Neutrophil (primary cell): ENCODE results near the gene FCRL5.
"Not testable (repeated sequence)": the region's sequence is repeated elsewhere in the genome, so short reads cannot be mapped to it uniquely, and the experiment has no call there.

Source experiments
- H3K27ac ChIP-seq: fragments of 200-600 bp; sonication (generic); 2 replicates; pipeline ENCODE4 v1.5.1; 2016; ENCODE audit warnings: mild to moderate bottlenecking, moderate library complexity
- H3K27me3 ChIP-seq: fragments of 200-600 bp; sonication (generic); 2 replicates; pipeline ENCODE4 v1.6.0; 2016; ENCODE audit warnings: mild to moderate bottlenecking
- H3K36me3 ChIP-seq: fragments of 200-600 bp; sonication (generic); 2 replicates; pipeline ENCODE4 v1.5.1; 2017
- H3K4me1 ChIP-seq, 2 experiments: fragments of 200-600 bp in 1 of 2; sonication (generic) in 1 of 2; 1 replicate in 1 of 2; 2 replicates in 1 of 2; pipeline versions ENCODE4 v1.5.1 to v1.6.1; 2013 to 2016; ENCODE audit warnings: low read depth in 1 of 2, low read length in 1 of 2, mild to moderate bottlenecking in 1 of 2, moderate library complexity in 1 of 2; ENCODE audit not compliant: control insufficient read depth in 1 of 2, insufficient read depth in 1 of 2
- H3K4me3 ChIP-seq, 2 experiments: fragments of 200-600 bp in 1 of 2; sonication (generic) in 1 of 2; 1 replicate in 1 of 2; 2 replicates in 1 of 2; pipeline ENCODE4 v1.5.1; 2013 to 2016; ENCODE audit warnings: low read depth in 1 of 2, low read length in 1 of 2, mild to moderate bottlenecking in 1 of 2, moderate library complexity in 1 of 2
- H3K9me3 ChIP-seq: fragments of 200-600 bp; sonication (generic); 2 replicates; pipeline ENCODE4 v1.5.1; 2016
- TF ChIP-seq, protein P1 (sequence below): fragments of 200-600 bp; sonication (generic); IDR thresholded peaks from 2 replicates; pipeline ENCODE4 v1.5.1; 2016; ENCODE audit warnings: antibody characterized with exemption

FCRL5 gene

DNA sequence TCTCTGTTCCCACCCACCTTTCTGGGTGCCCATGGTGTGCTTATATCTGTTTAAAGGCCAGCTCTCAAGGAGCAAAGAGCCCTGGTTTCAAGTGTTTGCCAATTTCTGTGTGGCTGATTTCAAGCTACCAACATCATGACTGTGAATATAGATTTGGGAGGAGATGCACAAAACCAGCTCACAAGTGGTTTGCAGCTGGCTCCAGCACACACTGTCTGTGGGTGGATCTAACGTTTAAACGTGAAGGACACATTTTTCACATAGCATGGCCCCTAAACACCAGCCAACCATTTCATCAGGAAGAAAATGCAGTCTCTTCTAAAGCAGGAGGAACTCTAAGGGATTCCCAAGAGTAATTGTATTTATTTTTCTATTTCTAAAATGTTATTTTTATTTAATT is 65.2 kb downstream of the FCRL5 start:
- Histone ChIP-seq H3K27ac (no peak overlapping the region), H3K4me1 (no peaks in the 10 kb centered on the region), H3K4me3 (no peak overlapping the region), H3K27me3 (no peaks in the 10 kb centered on the region), H3K36me3 (no peaks in the 10 kb centered on the region), H3K9me3 (no peaks in the 10 kb centered on the region)
- TF ChIP-seq, protein P1, sequence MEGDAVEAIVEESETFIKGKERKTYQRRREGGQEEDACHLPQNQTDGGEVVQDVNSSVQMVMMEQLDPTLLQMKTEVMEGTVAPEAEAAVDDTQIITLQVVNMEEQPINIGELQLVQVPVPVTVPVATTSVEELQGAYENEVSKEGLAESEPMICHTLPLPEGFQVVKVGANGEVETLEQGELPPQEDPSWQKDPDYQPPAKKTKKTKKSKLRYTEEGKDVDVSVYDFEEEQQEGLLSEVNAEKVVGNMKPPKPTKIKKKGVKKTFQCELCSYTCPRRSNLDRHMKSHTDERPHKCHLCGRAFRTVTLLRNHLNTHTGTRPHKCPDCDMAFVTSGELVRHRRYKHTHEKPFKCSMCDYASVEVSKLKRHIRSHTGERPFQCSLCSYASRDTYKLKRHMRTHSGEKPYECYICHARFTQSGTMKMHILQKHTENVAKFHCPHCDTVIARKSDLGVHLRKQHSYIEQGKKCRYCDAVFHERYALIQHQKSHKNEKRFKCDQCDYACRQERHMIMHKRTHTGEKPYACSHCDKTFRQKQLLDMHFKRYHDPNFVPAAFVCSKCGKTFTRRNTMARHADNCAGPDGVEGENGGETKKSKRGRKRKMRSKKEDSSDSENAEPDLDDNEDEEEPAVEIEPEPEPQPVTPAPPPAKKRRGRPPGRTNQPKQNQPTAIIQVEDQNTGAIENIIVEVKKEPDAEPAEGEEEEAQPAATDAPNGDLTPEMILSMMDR: no peak

DNA sequence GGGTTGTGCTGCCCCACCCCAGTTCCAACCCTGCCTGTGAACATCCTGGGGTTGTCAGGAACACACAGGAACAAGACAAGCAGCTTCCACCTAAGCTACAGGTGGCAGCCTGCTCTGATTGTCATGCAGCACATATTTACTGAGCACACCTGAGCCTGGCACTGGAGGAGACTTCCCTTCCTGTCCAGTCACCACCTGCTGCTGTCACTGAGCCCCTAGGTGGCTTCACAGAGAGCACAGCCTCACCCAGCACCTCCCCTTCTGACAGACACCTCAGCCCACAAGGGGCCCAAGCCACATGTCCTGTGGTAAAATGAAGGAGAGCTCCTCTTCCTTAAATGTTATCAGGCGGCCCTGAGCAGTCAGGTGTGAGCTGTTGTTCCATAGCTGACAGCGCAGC is 65.9 kb downstream of the FCRL5 start:
- H3K9me3 ChIP-seq, H3K27ac ChIP-seq, H3K36me3 ChIP-seq, H3K27me3 ChIP-seq, H3K4me3 ChIP-seq, H3K4me1 ChIP-seq: not testable (repeated sequence)

DNA sequence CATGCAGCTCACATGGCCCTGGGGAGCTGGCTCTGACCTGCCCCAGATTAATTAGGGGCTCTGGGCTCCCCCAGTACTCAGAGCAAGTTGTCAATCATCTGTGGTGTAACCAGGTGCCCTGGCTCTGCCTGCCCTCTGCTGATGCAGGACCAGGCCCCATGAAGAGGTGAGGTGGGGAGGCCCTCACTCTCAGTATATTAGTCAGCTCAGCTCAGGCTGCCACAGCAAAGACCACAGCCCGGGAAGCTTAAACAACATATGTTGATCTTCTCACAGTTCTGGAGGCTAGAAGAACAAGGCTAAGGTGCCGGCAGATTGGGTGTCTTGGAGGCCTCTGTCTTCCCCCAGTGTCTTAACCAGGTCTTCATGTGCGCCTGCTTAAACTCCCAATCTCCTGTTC is 66.5 kb downstream of the FCRL5 start:
- no peaks in the 10 kb centered on the region for H3K36me3 ChIP-seq
- no peak overlapping the region for H3K4me3 ChIP-seq
- H3K4me1 ChIP-seq: no peaks in the 10 kb centered on the region
- no peaks in the 10 kb centered on the region for H3K27me3 ChIP-seq
- H3K27ac ChIP-seq: no peak overlapping the region
- TF ChIP-seq, protein P1: no peak
- no peaks in the 10 kb centered on the region for H3K9me3 ChIP-seq

DNA sequence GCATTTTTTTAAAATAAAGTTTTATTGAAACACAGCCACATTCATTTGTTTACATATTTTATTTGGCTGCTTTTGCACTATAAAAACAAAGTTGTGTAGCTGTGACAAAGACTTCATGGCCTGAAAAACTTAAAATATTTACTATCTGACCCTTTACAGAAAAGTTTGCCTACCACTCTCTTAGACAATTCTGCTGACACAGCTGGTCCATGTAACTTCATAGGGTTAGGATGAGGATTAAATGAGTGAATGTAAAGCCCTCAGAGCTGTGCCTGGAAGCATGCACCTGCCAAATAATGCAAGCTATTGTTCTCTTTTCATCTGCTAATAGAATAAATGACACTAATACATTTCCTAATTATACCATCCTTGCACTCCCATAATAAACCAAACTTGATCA is 67.7 kb downstream of the FCRL5 start:
- Histone ChIP-seq H3K27me3 (no peaks in the 10 kb centered on the region), H3K4me3 (no peak overlapping the region), H3K4me1 (no peaks in the 10 kb centered on the region), H3K27ac (no peak overlapping the region), H3K9me3 (no peaks in the 10 kb centered on the region), H3K36me3 (no peaks in the 10 kb centered on the region)
- TF ChIP-seq, protein P1: no peak

DNA sequence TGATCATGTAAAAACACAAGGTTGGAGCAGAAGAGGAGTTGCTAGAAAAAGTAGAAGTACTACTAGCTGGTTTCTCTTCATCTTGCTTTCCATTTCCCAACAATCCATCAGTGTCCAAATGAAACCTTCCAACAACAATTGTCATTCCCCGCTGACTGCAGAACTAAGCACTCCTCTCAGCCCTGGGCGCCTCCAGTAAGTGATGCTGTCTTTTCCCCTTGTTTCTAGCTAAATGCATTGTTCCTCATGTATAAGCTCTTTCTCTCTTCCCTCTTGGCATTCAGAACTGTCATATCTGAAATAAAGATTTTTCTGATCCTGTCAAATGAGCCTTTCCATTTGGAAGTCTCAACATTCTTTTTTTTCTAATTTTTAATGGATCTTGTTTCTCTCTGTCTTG is 68.7 kb downstream of the FCRL5 start:
- TF ChIP-seq, protein P1: no peak
- no peaks in the 10 kb centered on the region for H3K9me3 ChIP-seq
- H3K27ac ChIP-seq: no peak overlapping the region
- no peaks in the 10 kb centered on the region for H3K27me3 ChIP-seq
- H3K4me3 ChIP-seq: no peak overlapping the region
- no peaks in the 10 kb centered on the region for H3K36me3 ChIP-seq
- H3K4me1 ChIP-seq: no peaks in the 10 kb centered on the region

DNA sequence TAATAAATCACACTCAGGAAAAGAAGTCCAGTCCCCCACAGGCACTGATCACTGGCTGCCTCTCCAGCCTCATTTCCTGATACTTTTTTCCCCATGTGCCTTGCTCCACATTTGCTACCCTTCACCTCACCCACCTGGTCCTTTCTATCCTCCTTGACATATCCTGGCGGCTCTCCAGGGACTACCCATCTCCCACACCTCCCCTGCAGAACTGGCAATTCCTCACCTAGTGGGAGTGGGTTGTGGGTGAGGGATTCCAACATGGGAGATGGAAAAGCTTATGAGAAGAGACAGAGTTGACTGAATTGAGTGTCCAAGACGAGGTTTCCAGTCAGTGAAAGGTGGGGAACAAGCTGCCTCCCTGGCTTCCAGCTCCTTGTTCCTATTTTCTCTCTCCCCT is 69.6 kb downstream of the FCRL5 start:
- TF ChIP-seq, protein P1: no peak

More for the DNA sequence above, 69.6 kb downstream of the FCRL5 start:
- no peak overlapping the region for H3K27ac ChIP-seq
- H3K27me3 ChIP-seq: no peaks in the 10 kb centered on the region
- no peaks in the 10 kb centered on the region for H3K9me3 ChIP-seq
- no peak overlapping the region for H3K4me3 ChIP-seq
- H3K4me1 ChIP-seq: no peaks in the 10 kb centered on the region
- H3K36me3 ChIP-seq: no peaks in the 10 kb centered on the region
